HG03571 (cell line): ENCODE measurements around the gene TAS2R43.
"Not testable (repeated sequence)": the region's sequence is repeated elsewhere in the genome, so short reads cannot be mapped to it uniquely, and the experiment has no call there.

Experiments
- ATAC-seq: cut with Tn5 transposase; IDR thresholded peaks from one replicate; pipeline ENCODE4 v1.9.1; 2021; ENCODE audit not compliant: unreplicated experiment

The TAS2R43 gene

GRCh38 chr12:11062194-11062593, 29.9 kb downstream of the TAS2R43 start, which contains the start of gene TAS2R46:
Gene TAS2R46 (minus strand): TSS chr12:11062294. CDS start chr12:11062294, 0 bp downstream.
- not testable (repeated sequence) for ATAC-seq

DNA sequence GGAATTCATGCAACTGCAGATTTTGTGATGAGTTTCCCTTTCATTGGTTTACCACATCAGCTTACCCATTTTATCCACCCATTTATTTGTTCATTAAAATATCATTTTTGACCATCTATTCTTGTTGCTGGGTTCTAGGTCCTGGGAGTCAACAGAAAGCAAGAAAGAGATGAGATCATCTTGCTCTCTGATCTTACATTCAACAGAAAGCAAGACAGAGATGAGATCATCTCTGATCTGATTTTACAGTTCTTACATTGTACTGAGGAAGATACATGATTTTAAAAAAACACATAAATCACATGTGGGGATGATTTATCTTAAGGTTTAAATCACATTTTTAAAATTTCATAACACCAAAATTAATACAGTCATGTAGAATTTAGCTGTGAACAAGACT, 32.3 kb downstream of the TAS2R43 start:
- no peak for ATAC-seq

GRCh38 chr12:11059041-11059440, 33.1 kb downstream of the TAS2R43 start:
- ATAC-seq: no peak

GRCh38 chr12:11055306-11055705, 36.8 kb downstream of the TAS2R43 start:
- no peak for ATAC-seq

DNA sequence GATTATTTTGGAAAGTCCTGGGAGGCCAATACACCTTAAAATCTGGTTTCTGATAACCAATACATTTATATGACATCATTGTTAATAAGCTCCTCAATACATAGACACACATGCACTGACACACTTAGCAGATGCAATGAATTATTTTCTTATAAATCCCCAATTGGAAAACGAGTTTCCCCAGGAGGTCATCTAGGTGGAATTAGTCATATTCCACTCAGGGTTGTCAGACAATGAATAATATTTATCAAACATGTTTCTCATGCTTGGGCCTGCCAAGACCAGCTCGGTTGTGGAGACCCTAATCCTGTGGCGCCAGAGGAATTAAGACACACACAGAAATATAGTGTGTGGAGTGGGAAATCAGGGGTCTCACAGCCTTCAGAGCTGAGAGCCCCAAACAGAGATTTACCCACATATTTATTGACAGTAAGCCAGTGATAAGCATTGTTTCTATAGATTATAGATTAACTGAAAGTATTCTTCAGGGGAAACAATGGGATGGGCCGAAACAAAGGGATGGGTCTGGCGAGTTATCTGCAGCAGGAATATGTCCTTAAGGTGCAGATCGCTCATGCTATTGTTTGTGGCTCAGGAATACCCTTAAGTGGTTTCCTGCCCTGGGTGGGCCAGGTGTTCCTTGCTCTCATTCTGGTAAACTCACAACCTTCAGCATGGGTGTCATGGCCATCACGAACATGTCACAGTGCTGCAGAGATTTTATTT, 42.1 kb downstream of the TAS2R43 start:
- ATAC-seq: not testable (repeated sequence)

DNA sequence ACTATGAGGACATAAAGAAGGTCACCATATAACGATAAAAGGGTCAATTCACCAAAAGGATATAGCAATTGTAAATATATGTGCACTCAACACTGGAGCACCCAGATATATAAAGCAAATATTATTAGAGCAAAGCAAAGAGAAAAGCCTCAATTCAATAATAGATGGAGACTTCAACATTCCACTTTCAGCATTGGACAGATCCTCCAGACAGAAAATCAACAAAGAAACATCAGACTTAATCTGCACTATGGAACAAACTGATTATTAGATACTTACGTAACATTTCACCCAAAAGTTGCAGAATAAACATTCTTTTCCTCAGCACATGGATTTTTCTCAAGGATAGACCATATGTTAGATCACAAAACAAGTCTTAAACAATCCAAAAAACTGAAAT, 50.7 kb downstream of the TAS2R43 start:
- not testable (repeated sequence) for ATAC-seq
